Measurements from ENCODE around the gene PIP4K2C. TPM values are rescaled to one million over a fixed set of nuclear protein-coding genes. Genes with fewer than 3 reads are reported as not detected.

Gene PIP4K2C
- polyA plus RNA-seq, 1 experiment, result 33.1 TPM

DNA sequence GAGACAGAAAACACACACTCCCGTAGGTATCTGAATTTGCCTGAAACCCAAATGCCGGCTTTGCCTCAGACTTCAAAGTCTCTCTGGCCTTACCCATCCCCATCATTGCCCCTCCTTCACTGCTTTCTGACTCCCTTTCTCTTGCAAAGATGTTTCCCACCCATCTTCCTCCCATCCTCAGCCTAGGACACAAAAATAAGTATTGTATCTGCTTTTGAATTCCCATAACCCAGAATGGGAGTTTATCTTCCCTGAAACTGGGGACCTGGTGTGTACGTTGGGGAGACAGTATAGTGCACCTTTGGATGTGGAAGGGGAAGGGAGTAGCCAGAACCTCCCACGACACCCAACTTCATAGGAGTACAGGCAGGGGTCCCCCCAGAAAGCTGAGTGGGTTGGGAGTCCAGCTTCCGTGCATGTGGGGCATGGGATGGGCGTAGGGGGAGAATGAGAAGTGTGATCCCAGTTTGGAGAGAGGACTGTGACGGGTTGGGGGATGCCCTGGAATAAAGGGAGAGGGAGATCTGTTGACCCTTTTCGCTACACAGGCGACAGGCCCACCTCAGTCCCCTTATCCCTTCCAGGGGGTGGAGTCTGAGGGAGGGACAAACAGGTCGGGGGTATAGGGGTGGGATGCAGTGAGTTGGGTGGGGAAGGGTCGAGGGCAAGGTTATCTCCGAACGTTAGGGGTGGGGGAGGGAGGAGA, 41.6 kb upstream of the PIP4K2C start:
- Histone ChIP-seq H3K27ac (ENCODE audit: low read depth, low read length) (no peak overlapping the region), H3K9me3 (ENCODE audit: control insufficient read depth, insufficient read depth, low read length) (peaks cover 4% of the 10 kb centered on the region; the same call in 1 of the 2 replicates), H3K4me3 (ENCODE audit: low read depth, low read length) (peak overlapping the region; percentile 49), H3K27me3 (ENCODE audit: control insufficient read depth, insufficient read depth, low read length) (peaks cover 41% of the 10 kb centered on the region)
- CTCF ChIA-PET, result no interaction called here
- TF ChIP-seq, protein P1, sequence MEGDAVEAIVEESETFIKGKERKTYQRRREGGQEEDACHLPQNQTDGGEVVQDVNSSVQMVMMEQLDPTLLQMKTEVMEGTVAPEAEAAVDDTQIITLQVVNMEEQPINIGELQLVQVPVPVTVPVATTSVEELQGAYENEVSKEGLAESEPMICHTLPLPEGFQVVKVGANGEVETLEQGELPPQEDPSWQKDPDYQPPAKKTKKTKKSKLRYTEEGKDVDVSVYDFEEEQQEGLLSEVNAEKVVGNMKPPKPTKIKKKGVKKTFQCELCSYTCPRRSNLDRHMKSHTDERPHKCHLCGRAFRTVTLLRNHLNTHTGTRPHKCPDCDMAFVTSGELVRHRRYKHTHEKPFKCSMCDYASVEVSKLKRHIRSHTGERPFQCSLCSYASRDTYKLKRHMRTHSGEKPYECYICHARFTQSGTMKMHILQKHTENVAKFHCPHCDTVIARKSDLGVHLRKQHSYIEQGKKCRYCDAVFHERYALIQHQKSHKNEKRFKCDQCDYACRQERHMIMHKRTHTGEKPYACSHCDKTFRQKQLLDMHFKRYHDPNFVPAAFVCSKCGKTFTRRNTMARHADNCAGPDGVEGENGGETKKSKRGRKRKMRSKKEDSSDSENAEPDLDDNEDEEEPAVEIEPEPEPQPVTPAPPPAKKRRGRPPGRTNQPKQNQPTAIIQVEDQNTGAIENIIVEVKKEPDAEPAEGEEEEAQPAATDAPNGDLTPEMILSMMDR (IDR thresholded peaks at IDR 0.05; ENCODE audit: low read depth, low read length), result no peak
- DNase-seq (ENCODE audit: low read depth, low spot score), result no peak
- POLR2A ChIA-PET, result no interaction called here

DNA sequence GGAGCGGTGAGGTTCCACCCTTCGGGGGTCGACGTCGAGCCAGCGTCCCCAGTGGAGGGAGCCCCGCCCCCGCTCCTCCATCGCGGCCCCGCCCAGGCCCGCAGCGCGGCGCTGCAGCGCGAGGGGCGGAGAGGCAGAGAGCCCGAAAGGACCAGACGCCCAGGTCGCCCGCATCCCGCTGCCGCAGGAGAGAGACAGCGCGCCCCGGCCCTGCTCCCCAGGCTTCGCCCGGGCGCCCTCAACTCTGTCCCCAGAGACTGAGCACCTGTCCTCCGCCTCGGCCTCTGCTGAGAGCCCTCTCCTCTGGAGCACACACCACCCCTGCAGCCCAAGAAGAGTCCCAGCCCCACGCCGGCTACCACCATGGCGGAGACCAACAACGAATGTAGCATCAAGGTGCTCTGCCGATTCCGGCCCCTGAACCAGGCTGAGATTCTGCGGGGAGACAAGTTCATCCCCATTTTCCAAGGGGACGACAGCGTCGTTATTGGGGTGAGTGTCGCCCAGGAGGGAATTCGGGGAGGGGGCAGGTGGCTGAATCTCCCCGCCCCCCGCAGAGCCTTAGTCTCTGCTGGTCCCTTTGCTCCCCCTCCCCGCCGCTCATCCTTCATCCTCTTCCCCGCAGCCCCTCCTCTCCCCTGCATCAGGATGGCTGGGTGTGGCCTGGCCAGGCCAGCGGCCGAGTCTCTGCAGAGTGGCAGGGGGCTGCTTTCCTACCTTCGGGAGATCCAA, 40.9 kb upstream of the PIP4K2C start, which contains the start of gene KIF5A:
KIF5A (plus strand) TSS at position 136 of the 732 bp plus-strand sequence; CDS start at position 364, 228 bp downstream.
- Histone ChIP-seq H3K27me3 (ENCODE audit: control insufficient read depth, insufficient read depth, low read length) (peaks cover 45% of the 10 kb centered on the region), H3K9me3 (ENCODE audit: control insufficient read depth, insufficient read depth, low read length) (peaks cover 4% of the 10 kb centered on the region; the same call in 1 of the 2 replicates), H3K4me3 (ENCODE audit: low read depth, low read length) (peak within 1 kb of the TSS; percentile 49), H3K27ac (ENCODE audit: low read depth, low read length) (no peak within 1 kb of the TSS)
- DNase-seq (ENCODE audit: low read depth, low spot score), result no peak
- POLR2A ChIA-PET, result no interaction called here
- TF ChIP-seq, protein P1 (IDR thresholded peaks at IDR 0.05; ENCODE audit: low read depth, low read length), result no peak
- CTCF ChIA-PET, result no interaction called here

DNA sequence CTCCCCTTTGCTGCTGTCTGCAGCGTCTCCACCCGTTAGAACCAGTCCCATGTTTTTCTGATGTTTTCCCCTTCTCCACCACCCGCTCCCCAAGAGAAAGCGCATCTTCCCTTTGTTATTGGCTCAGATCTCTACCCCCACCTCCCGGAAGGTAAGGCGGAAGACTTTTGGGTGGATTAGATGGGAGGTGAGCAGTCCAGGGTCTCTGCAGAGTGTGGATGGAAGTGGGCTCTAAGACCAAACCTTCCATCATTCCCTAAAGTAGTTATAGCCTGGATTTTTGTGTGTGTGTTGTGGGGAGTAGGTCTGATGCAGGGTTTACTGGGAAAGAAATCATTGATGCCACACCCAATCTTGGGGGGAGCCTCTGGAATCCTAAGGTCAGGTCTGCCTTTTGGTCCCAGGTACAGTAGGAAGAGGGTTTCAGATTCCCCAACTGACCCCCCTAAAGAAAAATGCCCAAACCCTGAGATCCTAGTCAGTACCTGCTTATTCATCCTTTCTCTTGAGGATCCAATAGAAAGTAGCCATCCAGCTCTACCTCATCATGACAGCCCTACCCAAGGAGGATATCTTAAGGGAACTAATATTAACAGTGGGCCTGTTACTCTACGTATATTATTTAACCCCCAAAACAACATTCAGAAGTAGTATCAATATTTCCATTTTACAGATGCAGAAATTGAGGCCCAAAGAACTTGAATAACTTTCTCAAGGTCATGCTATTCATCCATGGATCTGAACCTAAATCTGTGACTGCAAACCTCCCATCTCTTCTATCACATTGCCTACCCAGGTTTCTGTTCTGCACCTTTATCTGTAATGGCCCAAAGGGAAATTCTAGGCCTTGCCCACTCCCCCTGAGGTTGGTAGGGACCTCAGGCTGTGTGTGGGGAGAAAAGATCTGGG, 40.1 kb upstream of the PIP4K2C start:
- Histone ChIP-seq H3K9me3 (ENCODE audit: control insufficient read depth, insufficient read depth, low read length) (peaks cover 4% of the 10 kb centered on the region; the same call in 1 of the 2 replicates), H3K27me3 (ENCODE audit: control insufficient read depth, insufficient read depth, low read length) (peaks cover 45% of the 10 kb centered on the region), H3K4me3 (ENCODE audit: low read depth, low read length) (peak overlapping the region; percentile 49; the same call in 1 of the 2 replicates), H3K27ac (ENCODE audit: low read depth, low read length) (no peak overlapping the region)
- no peak for DNase-seq (ENCODE audit: low read depth, low spot score)
- ChIA-PET POLR2A (no interaction called here), CTCF (no interaction called here)
- TF ChIP-seq, protein P1 (IDR thresholded peaks at IDR 0.05; ENCODE audit: low read depth, low read length), result no peak

DNA sequence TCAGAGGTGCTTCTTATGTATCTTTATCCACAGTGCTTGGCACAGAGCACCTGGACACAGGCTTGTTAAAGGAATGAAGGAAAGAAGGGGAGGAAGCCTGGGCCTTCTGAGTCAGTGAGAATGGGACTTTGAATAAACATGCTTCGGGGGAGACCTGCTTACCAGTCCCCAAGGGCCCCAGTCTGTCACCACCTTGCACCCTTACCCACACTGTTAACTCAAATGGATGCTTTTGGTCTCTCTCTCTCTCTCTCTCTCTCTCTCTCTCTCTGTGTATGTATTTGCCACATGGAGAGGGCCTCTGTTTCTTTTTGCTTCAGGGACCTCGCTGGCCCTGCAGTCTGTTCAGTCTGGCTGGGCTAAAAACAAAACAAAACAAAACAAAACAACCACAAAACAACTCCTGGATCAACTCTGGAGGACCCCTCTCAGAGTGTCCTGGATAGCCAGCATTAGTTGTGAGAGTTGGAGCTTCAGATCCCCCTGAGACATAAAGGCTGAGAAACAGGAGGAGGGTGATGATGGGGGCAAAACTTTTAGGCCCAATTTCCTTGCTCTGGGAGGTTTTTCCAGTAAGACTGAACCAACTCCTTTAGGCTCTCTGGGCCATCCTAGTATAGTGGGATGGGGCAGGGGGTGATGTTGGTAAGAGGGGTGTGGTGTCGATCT, 39.2 kb upstream of the PIP4K2C start:
- Histone ChIP-seq H3K9me3 (ENCODE audit: control insufficient read depth, insufficient read depth, low read length) (peaks cover 2% of the 10 kb centered on the region; the same call in 1 of the 2 replicates), H3K27me3 (ENCODE audit: control insufficient read depth, insufficient read depth, low read length) (peaks cover 45% of the 10 kb centered on the region), H3K27ac (ENCODE audit: low read depth, low read length) (no peak overlapping the region), H3K4me3 (ENCODE audit: low read depth, low read length) (no peak overlapping the region)
- no peak for DNase-seq (ENCODE audit: low read depth, low spot score)
- CTCF ChIA-PET, result no interaction called here
- POLR2A ChIA-PET, result no interaction called here
- TF ChIP-seq, protein P1 (IDR thresholded peaks at IDR 0.05; ENCODE audit: low read depth, low read length), result no peak

Data from AG04450 (cell line).